Measurements from ENCODE around the gene TMEM169. TPM values are rescaled to one million over a fixed set of nuclear protein-coding genes. Genes with fewer than 3 reads are reported as not detected.

The TMEM169 gene
- total RNA-seq, 1 donor = 0.36 TPM

GRCh38 chr2:216119986-216120385 lies 38.3 kb downstream of the TMEM169 start:
- Histone ChIP-seq H3K9me3 (ENCODE audit: low read depth, low read length) (no peaks in the 10 kb centered on the region), H3K79me2 (ENCODE audit: insufficient read depth, low read length) (peaks cover 78% of the 10 kb centered on the region), H3K27ac (ENCODE audit: low read depth, low read length) (no peak overlapping the region), H3K36me3 (ENCODE audit: insufficient read depth, low read length) (peaks cover 90% of the 10 kb centered on the region), H3K4me3 (ENCODE audit: insufficient read depth, low read length) (no peak overlapping the region), H3K4me2 (ENCODE audit: insufficient read depth, low read length) (no peak overlapping the region), H2AFZ (ENCODE audit: low read length) (no peak overlapping the region), H3K4me1 (ENCODE audit: insufficient read depth, low read length) (peaks cover 16% of the 10 kb centered on the region), H4K20me1 (ENCODE audit: insufficient read depth, low read length) (no peaks in the 10 kb centered on the region), H3K27me3 (ENCODE audit: insufficient read depth, low read length) (no peaks in the 10 kb centered on the region)
- no peak for TF ChIP-seq CTCF (IDR thresholded peaks at IDR 0.05; ENCODE audit: extremely low read depth, low read depth, low read length)
- DNase-seq (ENCODE audit: insufficient read length, low spot score, missing footprints) = no peak

DNA sequence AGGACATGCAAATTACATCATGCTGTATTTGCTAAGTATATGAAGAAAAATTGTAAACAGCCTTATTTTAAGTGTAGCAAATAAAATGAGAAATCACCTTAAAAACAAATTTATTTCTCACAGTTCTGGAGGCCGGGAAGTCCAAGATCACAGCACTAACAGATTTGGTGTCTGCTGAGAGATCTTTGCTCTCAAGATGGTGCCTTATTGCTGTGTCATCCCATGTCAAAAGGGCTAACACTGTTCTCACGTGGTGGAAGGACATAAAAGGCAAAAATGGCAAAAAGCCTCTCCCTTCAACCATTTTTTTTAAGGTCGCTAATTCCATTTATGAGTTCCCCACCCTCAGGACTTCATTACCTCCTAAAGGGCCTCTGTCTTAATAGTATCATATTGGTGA lies 39.5 kb downstream of the TMEM169 start:
- Histone ChIP-seq H3K4me1 (ENCODE audit: insufficient read depth, low read length) (peaks cover 9% of the 10 kb centered on the region), H4K20me1 (ENCODE audit: insufficient read depth, low read length) (no peaks in the 10 kb centered on the region), H3K9me3 (ENCODE audit: low read depth, low read length) (no peaks in the 10 kb centered on the region), H3K4me3 (ENCODE audit: insufficient read depth, low read length) (no peak overlapping the region), H2AFZ (ENCODE audit: low read length) (no peak overlapping the region), H3K79me2 (ENCODE audit: insufficient read depth, low read length) (peaks cover 74% of the 10 kb centered on the region), H3K27me3 (ENCODE audit: insufficient read depth, low read length) (no peaks in the 10 kb centered on the region), H3K36me3 (ENCODE audit: insufficient read depth, low read length) (peaks cover 95% of the 10 kb centered on the region), H3K4me2 (ENCODE audit: insufficient read depth, low read length) (no peak overlapping the region), H3K27ac (ENCODE audit: low read depth, low read length) (no peak overlapping the region)
- no peak for DNase-seq (ENCODE audit: insufficient read length, low spot score, missing footprints)
- TF ChIP-seq CTCF (IDR thresholded peaks at IDR 0.05; ENCODE audit: extremely low read depth, low read depth, low read length) = no peak

DNA sequence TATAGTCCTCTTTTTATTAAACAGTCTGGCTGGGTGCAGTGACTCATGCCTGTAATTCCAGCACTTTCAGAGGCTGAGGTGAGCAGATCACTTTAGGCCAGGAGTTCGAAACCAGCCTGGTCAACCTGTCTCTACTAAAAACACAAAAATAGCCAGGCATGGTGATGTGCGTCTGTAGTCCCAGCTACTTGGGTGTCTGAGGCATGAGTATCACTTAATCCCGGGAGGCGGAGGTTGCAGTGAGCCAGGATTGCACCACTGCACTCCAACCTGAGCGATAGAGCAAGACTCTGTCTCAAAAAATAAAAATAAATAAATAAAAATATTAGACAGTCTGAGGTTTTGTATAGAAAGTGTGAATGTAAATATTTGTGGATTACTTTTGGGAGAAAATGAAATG lies 45.2 kb downstream of the TMEM169 start:
- peaks cover 52% of the 10 kb centered on the region for H3K79me2 ChIP-seq (ENCODE audit: insufficient read depth, low read length)
- no peaks in the 10 kb centered on the region for H3K4me1 ChIP-seq (ENCODE audit: insufficient read depth, low read length)
- DNase-seq (ENCODE audit: insufficient read length, low spot score, missing footprints) = no peak
- no peaks in the 10 kb centered on the region for H3K9me3 ChIP-seq (ENCODE audit: low read depth, low read length)
- no peak overlapping the region for H2AFZ ChIP-seq (ENCODE audit: low read length)
- H3K4me2 ChIP-seq (ENCODE audit: insufficient read depth, low read length) = no peak overlapping the region
- peaks cover 2% of the 10 kb centered on the region for H4K20me1 ChIP-seq (ENCODE audit: insufficient read depth, low read length)
- H3K27ac ChIP-seq (ENCODE audit: low read depth, low read length) = no peak overlapping the region
- TF ChIP-seq CTCF (IDR thresholded peaks at IDR 0.05; ENCODE audit: extremely low read depth, low read depth, low read length) = no peak
- no peak overlapping the region for H3K4me3 ChIP-seq (ENCODE audit: insufficient read depth, low read length)
- H3K36me3 ChIP-seq (ENCODE audit: insufficient read depth, low read length) = peaks cover 89% of the 10 kb centered on the region
- H3K27me3 ChIP-seq (ENCODE audit: insufficient read depth, low read length) = no peaks in the 10 kb centered on the region

GRCh38 chr2:216130346-216130971 lies 48.7 kb downstream of the TMEM169 start:
- Histone ChIP-seq H2AFZ (ENCODE audit: low read length) (no peak overlapping the region), H3K27ac (ENCODE audit: low read depth, low read length) (no peak overlapping the region), H3K4me2 (ENCODE audit: insufficient read depth, low read length) (no peak overlapping the region), H3K4me3 (ENCODE audit: insufficient read depth, low read length) (no peak overlapping the region), H3K4me1 (ENCODE audit: insufficient read depth, low read length) (no peaks in the 10 kb centered on the region), H3K27me3 (ENCODE audit: insufficient read depth, low read length) (no peaks in the 10 kb centered on the region), H3K79me2 (ENCODE audit: insufficient read depth, low read length) (peaks cover 58% of the 10 kb centered on the region), H4K20me1 (ENCODE audit: insufficient read depth, low read length) (peaks cover 5% of the 10 kb centered on the region), H3K9me3 (ENCODE audit: low read depth, low read length) (no peaks in the 10 kb centered on the region), H3K36me3 (ENCODE audit: insufficient read depth, low read length) (peaks cover 93% of the 10 kb centered on the region)
- no peak for DNase-seq (ENCODE audit: insufficient read length, low spot score, missing footprints)
- TF ChIP-seq CTCF (IDR thresholded peaks at IDR 0.05; ENCODE audit: extremely low read depth, low read depth, low read length) = no peak
